B cell (primary cell): Measurements from ENCODE around the gene TSHZ3.

Experiments used
- CTCF ChIP-seq: fragments of 200-600 bp; IDR thresholded peaks from one replicate; pipeline ENCODE4 v1.8.0; 2022; ENCODE audit warnings: antibody characterized with exemption, mild to moderate bottlenecking
- EZH2 ChIP-seq: IDR thresholded peaks from 2 replicates; pipeline ENCODE4 v1.6.1; 2012; ENCODE audit warnings: borderline replicate concordance, low read depth, mild to moderate bottlenecking, moderate library complexity, low read length; ENCODE audit not compliant: insufficient read depth, poor library complexity, severe bottlenecking

DNA sequence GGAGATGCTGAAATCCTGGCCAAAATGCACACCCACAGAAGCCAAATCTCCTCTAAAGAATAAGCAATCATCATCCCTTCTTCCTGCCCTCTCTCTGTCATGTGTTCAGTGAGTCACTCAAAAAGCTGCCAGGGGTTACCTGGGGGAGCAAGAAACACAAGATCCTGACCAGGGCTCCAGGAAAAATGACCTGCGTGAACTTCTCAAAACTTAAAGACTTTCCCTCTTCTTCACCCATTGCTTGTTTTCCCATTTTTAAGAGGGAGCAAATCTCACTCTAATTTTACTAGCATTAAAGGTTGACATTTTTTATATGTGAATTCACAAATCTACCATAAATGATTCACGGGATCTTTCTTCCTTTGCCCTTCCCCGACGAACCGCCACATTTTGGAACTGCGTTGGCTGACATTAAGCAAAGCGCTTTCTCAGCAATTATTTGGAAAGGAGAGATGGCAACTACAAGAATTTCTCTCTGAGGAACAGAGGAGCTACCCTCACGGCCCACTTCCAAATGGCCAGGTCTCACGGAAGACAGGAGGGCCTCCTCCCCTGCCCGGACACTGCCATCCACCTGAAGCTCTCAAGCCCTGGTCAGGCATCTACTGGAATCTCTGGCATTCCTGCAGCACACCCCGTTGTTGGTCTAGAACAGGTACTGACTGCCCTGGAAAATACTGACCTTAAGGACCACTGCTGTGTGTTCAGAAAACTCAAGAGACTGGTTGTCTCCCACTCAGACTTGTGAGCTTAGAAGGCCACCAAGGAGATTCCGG lies 14.2 kb downstream of the TSHZ3 start:
- no peak for TF ChIP-seq EZH2
- TF ChIP-seq CTCF = no peak
